GM19468 (cell line): ENCODE results near the gene ARID4A.
"Not testable (repeated sequence)": the region's sequence is repeated elsewhere in the genome, so short reads cannot be mapped to it uniquely, and the experiment has no call there.

Experiments used
- ATAC-seq: cut with Tn5 transposase; IDR thresholded peaks from one replicate; pipeline ENCODE4 v1.9.1; 2021; ENCODE audit warnings: mild to moderate bottlenecking, moderate library complexity, moderate number of reproducible peaks; ENCODE audit not compliant: unreplicated experiment; ENCODE audit errors: extremely low read depth

Gene ARID4A

GRCh38 chr14:58298477-58299400, at the start of gene ARID4A:
TSS of gene ARID4A (plus strand) at chr14:58298555. CDS start at chr14:58299855, 1,300 bp downstream.
- no peak for ATAC-seq

- no peak for ATAC-seq
Measured at GRCh38 chr14:58249611-58250010, 48.7 kb upstream of the ARID4A start.

- ATAC-seq = no peak
Measured at GRCh38 chr14:58258156-58258555, 40.2 kb upstream of the ARID4A start.

- ATAC-seq = not testable (repeated sequence)
Measured at GRCh38 chr14:58262005-58262404, 36.4 kb upstream of the ARID4A start.

GRCh38 chr14:58265401-58265800, 33.0 kb upstream of the ARID4A start:
- no peak for ATAC-seq

GRCh38 chr14:58270628-58271027, 27.7 kb upstream of the ARID4A start:
- ATAC-seq = no peak

GRCh38 chr14:58272588-58273372, 25.6 kb upstream of the ARID4A start:
- no peak for ATAC-seq

- ATAC-seq = no peak
Measured at GRCh38 chr14:58274881-58275280, 23.5 kb upstream of the ARID4A start.

GRCh38 chr14:58275527-58276190, 22.7 kb upstream of the ARID4A start:
- no peak for ATAC-seq

- no peak for ATAC-seq
Measured at GRCh38 chr14:58276208-58276607, 22.1 kb upstream of the ARID4A start.

- no peak for ATAC-seq
Measured at GRCh38 chr14:58278177-58278576, 20.2 kb upstream of the ARID4A start.

- ATAC-seq = no peak
Measured at GRCh38 chr14:58280954-58281787, 17.2 kb upstream of the ARID4A start.

GRCh38 chr14:58281969-58282368, 16.4 kb upstream of the ARID4A start:
- no peak for ATAC-seq

- ATAC-seq = no peak
Measured at GRCh38 chr14:58282925-58283593, 15.3 kb upstream of the ARID4A start.

- ATAC-seq = no peak
Measured at GRCh38 chr14:58283730-58284129, 14.6 kb upstream of the ARID4A start.

GRCh38 chr14:58285132-58285531, 13.2 kb upstream of the ARID4A start:
- no peak for ATAC-seq

- ATAC-seq = no peak
Measured at GRCh38 chr14:58287607-58288042, 10.7 kb upstream of the ARID4A start.

- ATAC-seq = no peak
Measured at GRCh38 chr14:58288106-58288792, 10.1 kb upstream of the ARID4A start.

GRCh38 chr14:58291646-58292045, 6.7 kb upstream of the ARID4A start:
- no peak for ATAC-seq
